Activated CD8-positive, alpha-beta T cell treated with anti-CD3 and anti-CD28 coated beads, Interleukin-2, amount 10 ng/mL, durations not matched to agents 7 days and 5 days (primary cell): Measurements from ENCODE around the gene MGAT3. TPM values are rescaled to one million over a fixed set of nuclear protein-coding genes. Genes with fewer than 3 reads are reported as not detected.

Source experiments
- ATAC-seq: fragments of 150-1000 bp; cut with Tn5 transposase; one replicate; pipeline ENCODE4 v1.10.0; 2021; ENCODE audit warnings: moderate library complexity
- CTCF ChIA-PET: fragments of 350-600 bp; sonication (Branson Sonifier 250); formaldehyde crosslinking; loops from one replicate; lab custom pipeline; 2021; ENCODE audit warnings: antibody characterized with exemption; lab: Charles Lee
- POLR2A ChIA-PET: fragments of 350-600 bp; sonication (Branson Sonifier 250); formaldehyde crosslinking; loops from one replicate; lab custom pipeline; 2021; ENCODE audit warnings: antibody characterized with exemption; lab: Charles Lee
- DNase-seq: peaks from one replicate; pipeline ENCODE4 v3.0.0-alpha.2; 2020
- H3K27ac Mint-ChIP-seq: one replicate; pipeline ENCODE4 v1.8.0; 2021; ENCODE audit warnings: mild to moderate bottlenecking, mixed read lengths
- H3K27me3 Mint-ChIP-seq: one replicate; pipeline ENCODE4 v1.8.0; 2021; ENCODE audit warnings: low read depth, mixed read lengths
- H3K36me3 Mint-ChIP-seq: one replicate; pipeline ENCODE4 v1.8.0; 2021; ENCODE audit warnings: low read depth, mixed read lengths
- H3K4me1 Mint-ChIP-seq: one replicate; pipeline ENCODE4 v1.8.0; 2021; ENCODE audit warnings: low read depth, mixed read lengths
- H3K4me3 Mint-ChIP-seq: one replicate; pipeline ENCODE4 v1.8.0; 2021; ENCODE audit warnings: mild to moderate bottlenecking, mixed read lengths
- H3K9me3 Mint-ChIP-seq: one replicate; pipeline ENCODE4 v1.8.0; 2022; ENCODE audit warnings: mixed read lengths; ENCODE audit not compliant: insufficient read depth
- total RNA-seq, 2 experiments: library from RNA; stranded (reverse); gene quantifications; one replicate each; pipeline ENCODE4 v1.2.3, GENCODE V29; 2021

MGAT3 gene
- total RNA-seq, 2 experiments from 2014 or later, result 9.1 to 10.0 TPM

- Mint-ChIP-seq H3K36me3 (peaks cover 27% of the 10 kb centered on the region), H3K27ac (peak overlapping the region; percentile 54), H3K27me3 (no peaks in the 10 kb centered on the region), H3K4me3 (no peak overlapping the region), H3K9me3 (no peaks in the 10 kb centered on the region), H3K4me1 (peaks cover 44% of the 10 kb centered on the region)
- POLR2A ChIA-PET, result interaction anchor here (1.1 to 1.8 kb wide), 3 partner anchors 11 to 510 kb away, joined by 6 to 9 read pairs (median 6); partner anchors contain the start of gene ATF4
- DNase-seq (no peak), ATAC-seq (no peak)
- CTCF ChIA-PET, result interaction anchor here (0.7 to 7.4 kb wide), 39 partner anchors 11 to 835 kb away, joined by 3 to 113 read pairs (median 4); partner anchors contain the start of gene MIEF1
These were observed 77.3 kb downstream of the MGAT3 start for GRCh38 chr22:39534092-39534506.

GRCh38 chr22:39534591-39535356 lies 78.0 kb downstream of the MGAT3 start:
- POLR2A ChIA-PET, result interaction anchor here (1.1 to 1.8 kb wide), 3 partner anchors 12 to 510 kb away, joined by 6 to 9 read pairs (median 6); partner anchors contain the start of gene ATF4
- Mint-ChIP-seq H3K9me3 (no peaks in the 10 kb centered on the region), H3K4me1 (peaks cover 37% of the 10 kb centered on the region), H3K27me3 (no peaks in the 10 kb centered on the region), H3K27ac (no peak overlapping the region), H3K36me3 (peaks cover 21% of the 10 kb centered on the region), H3K4me3 (no peak overlapping the region)
- ATAC-seq (peak; percentile 18), DNase-seq (peak; percentile 88)
- CTCF ChIA-PET, result interaction anchor here (0.6 to 7.4 kb wide), 45 partner anchors 10 to 834 kb away, joined by 3 to 113 read pairs (median 4); partner anchors contain the start of gene MIEF1

DNA sequence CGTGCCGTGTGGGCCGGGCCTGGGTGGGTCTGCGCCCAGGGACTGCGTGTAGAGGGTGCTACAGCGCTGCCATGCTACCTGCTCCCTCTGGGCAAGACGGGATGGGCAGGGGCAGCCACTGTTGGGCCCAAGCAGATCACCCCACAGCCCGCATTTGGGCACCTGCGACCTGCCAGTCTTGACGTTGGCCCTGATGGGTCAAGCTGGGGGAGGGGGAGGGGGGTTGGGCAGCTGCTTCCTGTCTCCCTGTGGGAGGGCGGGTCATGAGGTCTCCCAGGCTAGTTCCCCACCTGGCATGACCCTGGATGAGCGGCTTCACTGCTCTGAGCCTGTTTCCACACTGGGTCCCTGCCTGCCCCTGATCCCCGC lies 78.5 kb downstream of the MGAT3 start:
- POLR2A ChIA-PET, result interaction anchor here (1.1 to 1.8 kb wide), 2 partner anchors 12 to 509 kb away, joined by 6 read pairs; no protein-coding TSS in a partner anchor
- peaks cover 31% of the 10 kb centered on the region for H3K4me1 Mint-ChIP-seq

GRCh38 chr22:39535831-39536449 lies 79.1 kb downstream of the MGAT3 start:
- H3K27me3 Mint-ChIP-seq, result no peaks in the 10 kb centered on the region
- peaks cover 26% of the 10 kb centered on the region for H3K4me1 Mint-ChIP-seq
- H3K36me3 Mint-ChIP-seq, result peaks cover 12% of the 10 kb centered on the region
- no peak for DNase-seq
- no peaks in the 10 kb centered on the region for H3K9me3 Mint-ChIP-seq
- ChIA-PET POLR2A (interaction anchor here (1.6 to 1.8 kb wide), 2 partner anchors 13 to 508 kb away, joined by 5 to 6 read pairs; no protein-coding TSS in a partner anchor), CTCF (interaction anchor here (0.7 to 7.4 kb wide), 7 partner anchors 66 to 508 kb away, joined by 3 to 113 read pairs (median 3); no protein-coding TSS in a partner anchor)
- no peak for ATAC-seq
- H3K27ac Mint-ChIP-seq, result no peak overlapping the region
- H3K4me3 Mint-ChIP-seq, result no peak overlapping the region

More for the DNA sequence above, 78.5 kb downstream of the MGAT3 start:
- CTCF ChIA-PET, result interaction anchor here (0.7 to 7.4 kb wide), 28 partner anchors 10 to 813 kb away, joined by 3 to 113 read pairs (median 5); no protein-coding TSS in a partner anchor
- Mint-ChIP-seq H3K9me3 (no peaks in the 10 kb centered on the region), H3K27ac (no peak overlapping the region), H3K36me3 (peaks cover 16% of the 10 kb centered on the region), H3K4me3 (no peak overlapping the region), H3K27me3 (no peaks in the 10 kb centered on the region)
- ATAC-seq, result no peak
- DNase-seq, result no peak

- Mint-ChIP-seq H3K9me3 (no peaks in the 10 kb centered on the region), H3K4me3 (no peak overlapping the region), H3K36me3 (peaks cover 7% of the 10 kb centered on the region), H3K27me3 (no peaks in the 10 kb centered on the region), H3K27ac (no peak overlapping the region), H3K4me1 (peaks cover 18% of the 10 kb centered on the region)
- ChIA-PET CTCF (interaction anchor here (1.0 to 7.4 kb wide), 5 partner anchors 360 to 497 kb away, joined by 3 to 113 read pairs (median 3); no protein-coding TSS in a partner anchor), POLR2A (interaction anchor here (0.7 to 1.6 kb wide), 2 partner anchors 73 to 507 kb away, joined by 3 to 5 read pairs; no protein-coding TSS in a partner anchor)
- ATAC-seq (no peak), DNase-seq (no peak)
These were observed 79.9 kb downstream of the MGAT3 start for GRCh38 chr22:39536711-39537110.

DNA sequence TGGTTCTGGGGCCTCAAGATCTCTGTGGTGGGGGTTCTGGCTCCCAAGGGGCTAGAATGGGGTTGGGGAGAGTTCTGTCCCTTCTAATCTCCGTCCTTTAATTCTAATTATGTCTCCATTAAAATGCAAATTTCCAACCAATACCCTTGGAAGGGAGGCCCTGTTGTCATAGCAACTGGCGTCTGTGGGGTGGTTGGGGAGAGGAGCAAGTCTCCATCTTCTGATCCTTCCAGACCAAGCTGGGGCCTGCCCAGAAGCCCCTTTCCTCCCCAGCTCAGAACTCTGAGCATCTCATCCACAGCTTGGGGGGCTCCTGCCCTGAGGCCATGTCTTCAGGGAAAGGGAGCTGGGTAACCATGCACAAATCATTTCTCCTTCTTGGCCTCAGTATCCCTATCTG lies 81.2 kb downstream of the MGAT3 start:
- Mint-ChIP-seq H3K27me3 (peaks cover under 1% of the 10 kb centered on the region), H3K4me1 (peaks cover 12% of the 10 kb centered on the region), H3K36me3 (no peaks in the 10 kb centered on the region), H3K27ac (no peak overlapping the region), H3K9me3 (no peaks in the 10 kb centered on the region), H3K4me3 (no peak overlapping the region)
- ChIA-PET POLR2A (interaction anchor here (1.0 kb wide), 1 partner anchor 13 kb away, joined by 3 read pairs; no protein-coding TSS in a partner anchor), CTCF (interaction anchor here (1.5 to 7.4 kb wide), 2 partner anchors 405 to 487 kb away, joined by 4 to 113 read pairs; no protein-coding TSS in a partner anchor)
- DNase-seq (no peak), ATAC-seq (no peak)

Other genes with a start within 250 kb of the MGAT3 start
- gene PDGFB, start 212.0 kb upstream of the MGAT3 start, total RNA-seq, result under 1 TPM; 0.18 to 0.34 TPM
- gene RPL3, start 137.4 kb upstream of the MGAT3 start, total RNA-seq, result 1,000 to 10,000 TPM; 1,693 to 1,717 TPM
- gene SYNGR1, start 107.0 kb upstream of the MGAT3 start, total RNA-seq, result under 1 TPM; 0.24 to 0.37 TPM
- gene TAB1, start 57.2 kb upstream of the MGAT3 start, total RNA-seq, result 10 to 100 TPM; 27.0 to 28.5 TPM
- gene MIEF1, start 45.3 kb downstream of the MGAT3 start, total RNA-seq, result 10 to 100 TPM; 37.9 to 38.2 TPM
- gene ATF4, start 63.5 kb downstream of the MGAT3 start, total RNA-seq, result 100 to 1,000 TPM; 412 to 426 TPM
- gene RPS19BP1, start 75.7 kb downstream of the MGAT3 start, total RNA-seq, result 10 to 100 TPM; 80.1 to 80.2 TPM
- gene CACNA1I, start 113.7 kb downstream of the MGAT3 start, total RNA-seq, result under 1 TPM; 0.60 to 0.74 TPM